HG03571 (cell line): ENCODE data around the gene SRRM1.
A peak's percentile ranks its signal among the peaks of the same experiment; 100 is the strongest.

Experiments used
- ATAC-seq: cut with Tn5 transposase; IDR thresholded peaks from one replicate; pipeline ENCODE4 v1.9.1; 2021; ENCODE audit not compliant: unreplicated experiment

The SRRM1 gene

GRCh38 chr1:24642481-24643362 lies at the start of gene SRRM1:
SRRM1 (plus strand) TSS chr1:24643302; CDS start chr1:24643327, 25 bp downstream.
- ATAC-seq: peak; percentile 88

- no peak for ATAC-seq
These were observed 48.8 kb upstream of the SRRM1 start for GRCh38 chr1:24594328-24594598.

- no peak for ATAC-seq
These were observed 46.7 kb upstream of the SRRM1 start for GRCh38 chr1:24596401-24596880.

GRCh38 chr1:24599265-24599664 lies 43.8 kb upstream of the SRRM1 start:
- no peak for ATAC-seq

- ATAC-seq: no peak
These were observed 42.6 kb upstream of the SRRM1 start for GRCh38 chr1:24600551-24600950.

- ATAC-seq: no peak
These were observed 37.4 kb upstream of the SRRM1 start for GRCh38 chr1:24605534-24606295.

GRCh38 chr1:24606296-24606605 lies 36.9 kb upstream of the SRRM1 start:
- no peak for ATAC-seq

- no peak for ATAC-seq
These were observed 36.5 kb upstream of the SRRM1 start for GRCh38 chr1:24606621-24607020.

- ATAC-seq: no peak
These were observed 33.1 kb upstream of the SRRM1 start for GRCh38 chr1:24609949-24610517.

GRCh38 chr1:24619376-24619775 lies 23.7 kb upstream of the SRRM1 start:
- no peak for ATAC-seq

- no peak for ATAC-seq
These were observed 22.4 kb upstream of the SRRM1 start for GRCh38 chr1:24620678-24621077.

GRCh38 chr1:24621121-24621520 lies 22.0 kb upstream of the SRRM1 start:
- ATAC-seq: no peak

GRCh38 chr1:24622218-24622617 lies 20.9 kb upstream of the SRRM1 start:
- no peak for ATAC-seq

- no peak for ATAC-seq
These were observed 10.3 kb upstream of the SRRM1 start for GRCh38 chr1:24632832-24633175.

GRCh38 chr1:24635195-24635843 lies 7.8 kb upstream of the SRRM1 start:
- ATAC-seq: no peak

GRCh38 chr1:24636661-24637357 lies 6.3 kb upstream of the SRRM1 start:
- no peak for ATAC-seq

GRCh38 chr1:24639094-24639493 lies 4.0 kb upstream of the SRRM1 start:
- no peak for ATAC-seq

- no peak for ATAC-seq
These were observed 3.2 kb upstream of the SRRM1 start for GRCh38 chr1:24639881-24640280.

- no peak for ATAC-seq
These were observed 2.8 kb upstream of the SRRM1 start for GRCh38 chr1:24640288-24640687.

GRCh38 chr1:24641646-24642151 lies 1.4 kb upstream of the SRRM1 start:
- no peak for ATAC-seq
